GM18870 (cell line): ENCODE data around the gene ZNF483.
A peak's percentile ranks its signal among the peaks of the same experiment; 100 is the strongest.
"Not testable (repeated sequence)": the region's sequence is repeated elsewhere in the genome, so short reads cannot be mapped to it uniquely, and the experiment has no call there.

Experiments used
- ATAC-seq: cut with Tn5 transposase; IDR thresholded peaks from one replicate; pipeline ENCODE4 v1.9.1; 2021; ENCODE audit warnings: moderate library complexity; ENCODE audit not compliant: unreplicated experiment

Gene ZNF483

DNA sequence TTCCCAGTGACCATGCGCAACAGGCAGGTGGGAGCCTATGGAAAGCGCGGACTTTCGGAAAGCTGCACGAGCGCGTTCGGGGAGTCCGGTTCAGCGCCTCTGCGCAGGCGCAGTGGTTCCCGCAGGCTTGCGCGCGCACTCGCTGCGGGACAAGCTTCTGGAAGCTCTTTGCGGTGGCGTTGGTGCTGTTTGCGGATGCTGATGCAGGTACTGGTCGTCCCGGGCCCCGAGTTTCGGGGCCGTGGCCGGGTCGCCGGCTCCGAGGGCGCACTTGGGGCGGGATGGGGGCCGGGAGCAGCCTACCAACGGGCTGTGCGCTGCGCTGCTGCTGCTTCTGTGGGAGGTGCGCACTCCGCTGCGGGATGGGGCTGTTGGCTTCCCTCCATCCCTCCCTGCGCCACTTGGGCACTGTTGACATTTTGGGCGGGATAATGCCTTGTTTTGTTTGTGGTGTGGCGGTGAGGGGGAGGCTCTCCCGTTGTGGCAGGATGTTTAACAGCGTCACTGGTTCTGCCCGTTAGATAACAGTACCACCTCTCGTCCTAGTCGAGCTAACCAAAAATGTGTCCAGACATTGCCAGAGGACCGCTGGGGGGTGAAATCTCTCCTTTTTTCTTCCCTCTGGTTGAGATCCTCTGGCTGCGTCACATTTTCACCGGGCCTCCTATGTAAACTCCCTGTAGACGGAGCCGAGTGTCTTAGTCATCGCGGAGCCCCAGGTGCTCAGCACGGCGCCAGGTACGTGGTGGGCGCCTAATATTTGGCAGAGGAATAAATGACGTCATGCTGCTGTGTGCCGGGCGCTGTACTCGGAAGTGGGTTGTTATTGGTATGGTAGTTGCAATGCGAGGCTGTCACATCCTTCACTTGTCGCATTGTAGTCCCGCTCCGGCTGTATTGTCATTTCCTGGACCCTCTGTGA lies at the start of gene ZNF483:
ZNF483 (plus strand) TSS at position 124 of the 922 bp plus-strand sequence. CDS start 2,217 bp downstream, outside the sequence.
- no peak for ATAC-seq

DNA sequence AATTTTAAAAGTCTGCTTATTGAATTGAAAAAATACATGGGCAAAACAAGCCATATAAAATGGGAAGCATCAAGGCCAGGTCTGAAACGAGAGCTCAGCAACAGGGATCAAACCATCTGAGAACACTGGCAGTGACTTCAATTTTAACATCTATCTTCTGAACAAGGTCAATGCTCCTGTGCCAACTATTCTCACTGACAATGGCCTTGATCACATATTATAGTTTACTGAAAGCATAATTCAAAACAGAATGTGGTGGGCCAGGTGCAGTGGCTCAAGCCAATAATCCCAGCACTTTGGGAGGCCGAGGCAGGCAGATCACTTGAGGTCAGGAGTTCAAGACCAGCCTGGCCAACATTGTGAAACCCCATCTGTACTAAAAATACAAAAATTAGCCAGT lies 49.8 kb upstream of the ZNF483 start:
- no peak for ATAC-seq

DNA sequence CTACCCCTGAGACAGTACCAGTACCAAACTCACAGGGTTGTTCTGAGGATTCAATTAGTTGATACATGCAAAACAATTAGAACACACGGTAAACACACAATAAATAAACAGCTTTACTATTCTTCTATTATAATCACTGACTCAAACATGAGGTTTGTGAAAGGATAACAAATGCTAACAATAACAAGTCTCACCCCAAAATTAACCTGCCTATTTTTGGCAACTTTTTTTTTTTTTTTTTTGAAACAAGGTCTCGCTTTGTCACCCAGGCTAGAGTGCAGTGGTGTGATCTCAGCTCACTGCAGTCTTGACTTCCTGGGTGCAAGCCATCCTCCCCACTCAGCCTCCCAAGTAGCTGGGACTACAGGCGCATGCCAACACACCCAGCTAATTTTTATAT lies 47.3 kb upstream of the ZNF483 start:
- ATAC-seq = no peak

DNA sequence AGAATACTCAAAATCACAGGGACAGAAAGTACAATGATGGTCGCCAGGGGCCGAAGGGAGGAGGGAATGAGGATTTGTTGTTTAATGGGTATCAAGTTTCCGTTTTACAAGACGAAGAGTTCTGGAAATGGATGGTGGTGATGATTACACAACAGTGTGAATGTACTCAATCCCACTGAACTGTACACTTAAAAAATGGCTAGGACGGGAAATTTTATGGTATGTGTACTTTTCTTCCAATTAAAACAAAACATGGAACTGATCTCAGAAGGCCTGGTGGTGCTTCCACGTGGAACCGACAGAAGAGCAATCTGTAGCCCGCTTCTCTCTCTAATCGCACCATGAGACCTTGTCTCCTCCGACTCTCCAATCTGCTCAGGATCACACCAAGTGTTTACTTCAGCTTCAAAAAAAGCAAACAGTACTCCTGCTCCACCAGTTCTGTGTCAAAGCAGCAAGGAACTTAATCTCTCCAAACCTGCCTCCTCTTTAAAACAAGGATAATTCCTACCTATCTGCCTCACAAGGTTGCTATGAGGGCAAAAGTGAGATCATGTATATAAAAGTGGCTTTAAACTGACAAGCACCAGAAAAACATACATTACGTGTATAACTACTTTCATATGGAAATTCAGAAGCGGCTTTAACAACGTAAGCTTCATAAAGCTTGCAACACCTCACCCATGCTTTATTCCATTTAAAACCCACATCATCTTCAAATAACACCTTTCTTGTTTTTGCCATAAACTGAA lies 42.9 kb upstream of the ZNF483 start:
- no peak for ATAC-seq

DNA sequence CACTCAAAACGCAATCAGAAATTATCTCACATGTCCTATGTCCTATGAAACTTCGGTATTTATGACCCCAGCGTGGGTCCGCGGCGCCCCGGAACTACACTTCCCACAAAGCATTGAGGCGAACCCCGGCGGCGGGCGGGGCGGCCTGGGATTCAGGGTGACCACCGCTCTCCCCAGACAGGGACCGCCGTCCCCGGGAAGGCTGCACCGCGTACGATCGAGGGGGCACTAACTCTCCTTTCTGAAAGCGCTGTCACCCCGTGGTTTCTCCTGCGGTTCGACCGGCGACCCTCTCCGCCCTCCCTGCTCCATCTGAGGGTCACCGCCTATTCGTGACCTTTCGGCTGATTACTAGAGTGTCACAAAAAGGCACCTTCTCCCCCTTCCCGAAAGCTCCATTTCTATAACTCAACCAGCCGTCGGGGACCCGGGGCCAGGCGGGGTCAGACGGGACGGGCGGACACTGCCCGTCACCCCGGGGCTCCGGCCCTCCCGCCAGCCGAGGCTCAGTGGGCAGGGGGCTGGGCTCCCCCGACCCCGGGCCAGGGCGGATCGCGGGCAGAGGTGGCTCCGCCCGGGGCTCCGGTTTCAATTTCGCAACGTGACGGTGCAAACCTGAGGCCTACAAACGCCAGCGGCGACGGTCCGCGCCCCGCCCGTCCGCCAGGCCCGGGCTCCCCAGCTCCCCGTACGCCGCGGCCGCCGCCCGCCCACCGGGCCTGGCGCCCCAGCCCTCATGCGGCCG lies 42.1 kb upstream of the ZNF483 start:
- ATAC-seq = peak; percentile 49

DNA sequence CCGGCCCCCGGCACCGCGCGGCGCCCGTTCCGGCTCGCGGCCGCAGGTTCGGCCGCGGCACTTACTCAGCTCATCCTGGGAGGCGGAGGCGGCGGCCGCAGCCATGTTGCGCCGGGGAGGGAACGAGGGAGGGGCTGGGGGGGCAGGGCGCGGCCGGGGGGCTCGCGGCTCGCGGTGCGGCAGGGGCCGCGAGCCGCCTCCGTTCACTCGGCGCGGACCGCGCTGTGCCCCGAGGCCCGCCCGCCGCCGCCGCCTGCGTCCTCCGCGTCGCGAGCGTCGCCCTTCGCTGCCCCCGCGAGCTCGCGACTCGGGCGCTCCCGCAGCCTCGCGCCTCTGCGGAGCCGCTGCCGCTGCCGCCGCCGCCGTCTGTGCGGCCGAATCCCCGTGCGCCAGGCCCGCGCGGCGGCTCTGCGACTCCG lies 41.5 kb upstream of the ZNF483 start:
- ATAC-seq = peak; percentile 17

DNA sequence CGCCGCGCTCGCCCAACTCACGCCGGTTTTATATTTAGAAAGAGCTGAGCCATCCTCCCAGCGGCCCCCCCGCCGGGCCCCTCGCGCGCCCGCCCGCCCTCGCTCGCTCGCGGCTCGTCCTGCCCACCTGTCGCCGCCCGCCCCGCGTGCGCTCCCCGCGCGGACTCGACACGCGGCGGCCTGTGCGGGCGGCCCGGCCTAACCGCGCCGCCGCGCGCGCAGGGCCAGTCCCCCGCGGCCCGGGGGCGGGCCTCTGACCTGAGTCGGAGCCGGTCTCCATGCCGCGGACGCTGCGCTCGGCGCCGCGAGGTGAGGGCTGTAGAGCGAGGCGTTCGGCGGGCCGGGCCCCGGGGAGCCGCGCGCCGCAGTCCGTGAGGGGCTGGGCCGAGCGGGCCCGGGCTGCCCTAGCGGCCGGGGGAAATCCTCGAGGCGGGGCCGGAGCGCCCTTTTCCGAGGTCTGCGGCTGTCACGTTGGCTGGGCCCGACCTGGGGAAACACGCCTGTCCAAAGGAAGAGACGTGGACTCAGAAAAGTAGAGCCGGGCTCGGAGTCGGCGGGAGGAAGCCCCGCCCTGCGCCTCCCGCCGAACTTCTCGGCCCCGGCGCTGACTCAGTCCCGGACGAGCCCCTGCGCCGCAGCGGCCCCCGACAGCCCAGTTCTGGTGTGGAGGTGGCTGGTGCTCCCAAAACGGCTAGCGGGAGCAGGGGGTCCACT lies 41.0 kb upstream of the ZNF483 start, which contains the start of gene ECPAS:
ECPAS (minus strand) TSS at position 526 of the 714 bp plus-strand sequence. CDS start 11,465 bp downstream, outside the sequence.
- peak; percentile 45 for ATAC-seq

DNA sequence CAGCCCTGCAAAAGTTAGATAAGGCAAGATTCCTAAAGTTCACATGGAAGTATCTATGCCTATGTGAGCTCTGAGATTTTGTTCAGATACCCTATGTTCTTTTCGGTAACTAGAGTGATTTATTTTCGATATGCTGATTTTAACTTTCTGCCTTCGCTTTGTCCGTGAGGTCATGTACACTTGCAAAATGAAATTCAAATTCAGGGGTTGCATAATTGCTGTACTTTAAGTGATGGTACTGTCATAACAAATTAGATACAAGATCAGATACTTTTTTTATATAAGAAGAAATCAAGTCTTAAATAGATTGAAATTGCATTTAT lies 40.4 kb upstream of the ZNF483 start:
- peak; percentile 7 for ATAC-seq

DNA sequence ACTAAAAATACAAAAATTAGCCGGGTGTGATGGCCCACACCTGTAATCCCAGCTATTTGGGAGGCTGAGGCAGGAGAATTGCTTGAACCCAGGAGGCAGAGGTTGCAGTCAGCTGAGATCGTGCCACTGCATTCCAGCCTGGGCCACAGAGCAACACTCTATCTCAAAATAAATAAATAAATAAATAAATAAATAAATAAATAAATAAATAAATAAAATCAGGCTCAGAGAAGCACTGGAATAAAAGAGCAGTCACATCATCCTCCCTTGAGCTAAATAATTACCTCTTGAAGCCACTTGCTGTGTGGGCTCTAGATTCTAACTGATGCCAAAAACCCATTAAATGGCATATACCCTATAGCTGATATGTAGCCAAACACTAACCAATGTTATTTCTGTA lies 27.8 kb upstream of the ZNF483 start:
- ATAC-seq = not testable (repeated sequence)

DNA sequence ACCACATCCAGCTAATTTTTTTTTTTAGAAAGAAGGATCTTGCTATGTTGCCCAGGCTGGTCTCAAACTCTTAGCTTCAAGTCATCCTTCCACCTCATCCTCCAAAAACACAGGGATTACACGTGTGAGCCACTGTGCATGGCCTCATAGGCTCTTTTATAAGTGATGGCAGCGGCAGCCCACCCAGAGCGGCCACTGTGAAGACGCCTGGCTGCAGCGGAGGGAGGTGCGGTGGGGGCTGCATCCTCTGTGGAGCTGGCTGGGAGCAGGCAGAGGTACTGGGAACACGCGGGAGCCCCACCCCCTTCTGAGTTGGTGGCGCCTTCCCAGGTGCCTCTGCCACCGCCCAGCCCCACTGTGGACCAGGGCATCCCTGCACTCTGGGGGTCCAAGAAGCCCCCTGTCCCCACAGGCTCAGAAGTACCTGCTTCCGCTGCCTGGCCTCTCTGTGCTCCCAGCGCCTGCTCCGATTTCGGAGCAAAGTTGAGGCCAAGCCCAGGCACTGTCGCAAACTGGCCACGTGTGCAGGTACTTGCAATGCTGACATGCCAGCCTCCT lies 23.9 kb upstream of the ZNF483 start:
- no peak for ATAC-seq

DNA sequence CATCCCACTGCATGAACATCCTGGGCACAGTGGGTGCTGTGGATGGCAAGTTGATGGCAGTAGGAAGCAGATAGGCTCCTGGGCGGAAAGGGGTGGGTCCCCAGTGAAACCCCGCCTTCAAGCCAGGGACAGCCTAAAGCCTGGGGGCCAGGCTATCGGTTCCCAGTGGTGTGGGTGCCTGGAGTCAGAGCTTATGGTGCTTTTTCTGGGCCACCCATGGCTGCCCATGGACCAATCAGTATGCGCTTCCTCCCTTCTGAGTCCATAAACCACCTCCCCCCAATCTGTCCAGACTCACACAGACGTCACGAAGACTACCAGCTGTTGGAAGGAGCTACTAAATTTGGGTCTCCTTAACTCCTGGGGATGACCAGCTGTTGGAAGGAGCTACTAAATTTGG lies 23.3 kb upstream of the ZNF483 start:
- no peak for ATAC-seq

DNA sequence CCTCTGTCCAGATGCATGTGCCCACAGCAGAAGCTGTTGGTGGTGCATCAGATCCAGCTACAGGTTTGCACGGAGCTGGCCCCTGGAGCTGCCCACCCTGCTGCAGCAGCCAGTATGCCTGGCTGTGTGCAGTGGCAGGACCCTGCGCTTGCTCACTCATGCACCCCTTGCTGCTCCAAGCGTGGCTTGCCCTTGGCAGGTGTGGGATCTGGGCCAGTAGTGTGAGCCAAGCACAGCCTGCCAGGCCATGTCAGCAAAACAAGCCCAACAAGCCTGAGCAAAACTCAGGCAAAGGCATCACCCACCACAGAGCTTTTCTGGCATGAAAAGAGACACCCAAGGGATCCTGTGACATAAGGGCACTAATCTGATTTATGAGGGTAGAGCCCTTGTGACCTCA lies 22.5 kb upstream of the ZNF483 start:
- ATAC-seq = no peak

DNA sequence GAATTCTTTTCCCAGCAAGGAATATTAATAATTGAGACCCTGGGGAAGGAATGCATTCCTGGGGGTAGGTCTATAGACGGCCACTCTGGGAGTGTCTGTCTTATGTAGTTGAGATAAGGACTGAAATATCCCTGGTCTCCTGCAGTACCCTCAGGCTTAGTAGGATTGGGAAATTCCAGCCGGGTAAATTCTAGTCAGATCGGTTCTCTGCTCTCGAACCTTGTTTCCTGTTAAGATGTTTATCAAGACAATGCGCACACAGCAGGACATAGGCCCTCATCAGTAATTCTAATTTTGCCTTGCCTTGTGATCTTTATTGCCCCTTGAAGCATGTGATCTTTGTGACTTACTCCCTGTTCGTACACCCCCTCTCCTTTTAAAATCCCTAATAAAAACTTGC lies 13.4 kb upstream of the ZNF483 start:
- not testable (repeated sequence) for ATAC-seq

DNA sequence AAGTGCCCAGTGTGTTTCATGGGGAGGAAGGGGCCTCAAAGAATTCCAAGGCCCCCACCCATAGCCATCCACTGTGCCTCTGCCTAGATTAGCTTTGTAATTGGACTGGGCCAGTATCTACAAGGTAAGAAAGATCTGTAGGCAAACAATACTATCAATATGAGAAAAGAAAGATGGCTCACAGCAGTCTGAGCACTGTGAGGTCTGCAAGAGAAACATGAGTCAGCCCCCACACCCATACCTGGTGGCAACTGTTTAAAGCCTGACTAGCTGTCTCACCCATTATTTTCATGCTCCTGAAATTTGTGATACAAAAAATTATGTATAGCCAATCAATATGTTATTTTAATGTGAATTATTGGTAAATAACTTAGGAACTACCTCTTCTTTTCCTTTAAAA lies 10.0 kb upstream of the ZNF483 start:
- no peak for ATAC-seq

DNA sequence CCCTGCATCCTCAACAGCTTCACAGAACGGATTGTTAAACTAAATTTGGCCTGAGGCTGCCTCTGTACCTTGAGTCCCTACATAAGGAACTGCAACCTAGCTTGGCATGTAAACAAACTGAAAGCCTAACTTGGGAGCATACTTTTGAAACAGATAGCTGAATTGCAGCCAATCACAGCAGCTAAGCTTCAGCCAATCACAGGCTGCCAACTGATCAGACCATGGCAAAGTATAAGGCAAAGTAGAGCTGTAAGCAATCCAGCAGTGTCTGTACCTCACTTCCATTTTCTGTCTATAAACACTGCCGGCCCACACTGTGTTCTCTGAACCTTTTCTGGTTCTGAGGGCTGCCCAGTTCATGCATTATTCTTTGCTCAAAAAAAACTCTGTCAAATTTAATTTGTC lies 8.9 kb upstream of the ZNF483 start:
- ATAC-seq = no peak

DNA sequence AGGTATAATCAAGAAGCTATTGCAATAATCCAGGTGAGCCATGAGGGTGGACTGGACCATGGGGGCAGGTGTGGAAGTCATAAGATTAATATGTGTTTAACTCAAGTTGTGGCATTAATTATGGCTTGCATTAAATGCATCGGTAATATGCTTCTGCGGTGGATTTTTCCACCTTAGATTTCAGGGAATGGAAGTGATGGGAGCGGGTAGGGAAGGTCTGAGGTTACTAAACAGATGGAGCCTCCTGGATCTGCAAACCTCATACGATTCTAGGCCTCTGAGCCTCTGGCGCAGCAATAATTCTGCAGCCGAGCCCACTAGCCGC lies 286 bp upstream of the ZNF483 start:
- ATAC-seq = no peak

DNA sequence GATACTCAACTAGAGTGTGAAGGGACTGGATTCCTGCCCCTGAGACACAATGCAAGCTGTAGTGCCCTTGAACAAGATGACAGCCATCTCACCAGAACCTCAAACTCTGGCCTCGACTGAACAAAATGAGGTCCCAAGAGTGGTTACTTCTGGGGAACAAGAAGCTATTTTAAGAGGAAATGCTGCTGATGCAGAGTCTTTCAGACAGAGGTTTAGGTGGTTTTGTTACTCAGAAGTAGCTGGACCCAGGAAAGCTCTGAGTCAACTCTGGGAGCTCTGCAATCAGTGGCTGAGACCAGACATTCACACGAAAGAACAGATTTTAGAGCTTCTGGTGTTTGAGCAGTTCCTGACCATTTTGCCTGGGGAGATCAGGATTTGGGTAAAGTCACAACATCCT lies 2.4 kb downstream of the ZNF483 start:
- ATAC-seq = no peak

DNA sequence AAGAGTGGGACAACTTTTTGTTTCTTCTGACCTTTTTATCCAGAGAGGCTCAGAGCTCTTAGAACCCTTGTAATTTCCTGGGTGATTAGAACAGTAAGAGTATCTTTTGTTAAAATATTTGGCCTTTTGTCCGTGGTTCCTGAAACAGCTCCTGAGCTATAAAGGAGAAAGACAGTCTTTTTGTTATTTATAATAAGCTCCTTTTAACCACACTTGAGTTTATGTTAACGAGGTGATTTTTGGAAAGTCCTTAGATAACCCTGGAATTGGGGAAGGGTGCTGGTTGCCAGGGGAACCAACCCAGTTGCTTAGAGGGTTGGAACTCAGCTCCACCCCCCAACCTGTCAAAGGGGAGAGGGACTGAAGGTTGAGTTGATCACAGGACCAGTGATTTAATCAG lies 4.8 kb downstream of the ZNF483 start:
- no peak for ATAC-seq

DNA sequence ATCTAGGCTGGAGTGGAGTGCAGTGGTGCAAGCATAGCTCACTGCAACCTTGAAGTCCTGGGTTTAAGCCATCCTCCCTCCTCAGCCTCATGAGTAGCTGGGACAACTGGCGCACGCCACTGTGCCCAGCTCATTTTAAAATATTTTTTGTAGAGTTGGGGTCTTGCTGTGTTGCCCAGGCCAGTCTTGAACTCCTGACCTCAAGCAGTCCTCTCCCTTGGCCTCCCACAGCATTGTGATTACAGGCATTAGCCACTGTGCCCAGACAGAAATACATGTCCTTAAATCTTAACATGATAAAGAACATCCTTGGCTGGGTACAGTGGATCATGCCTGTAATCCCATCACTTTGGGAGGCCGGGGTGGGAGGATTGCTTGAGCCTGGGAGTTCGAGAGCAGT lies 6.7 kb downstream of the ZNF483 start:
- no peak for ATAC-seq

DNA sequence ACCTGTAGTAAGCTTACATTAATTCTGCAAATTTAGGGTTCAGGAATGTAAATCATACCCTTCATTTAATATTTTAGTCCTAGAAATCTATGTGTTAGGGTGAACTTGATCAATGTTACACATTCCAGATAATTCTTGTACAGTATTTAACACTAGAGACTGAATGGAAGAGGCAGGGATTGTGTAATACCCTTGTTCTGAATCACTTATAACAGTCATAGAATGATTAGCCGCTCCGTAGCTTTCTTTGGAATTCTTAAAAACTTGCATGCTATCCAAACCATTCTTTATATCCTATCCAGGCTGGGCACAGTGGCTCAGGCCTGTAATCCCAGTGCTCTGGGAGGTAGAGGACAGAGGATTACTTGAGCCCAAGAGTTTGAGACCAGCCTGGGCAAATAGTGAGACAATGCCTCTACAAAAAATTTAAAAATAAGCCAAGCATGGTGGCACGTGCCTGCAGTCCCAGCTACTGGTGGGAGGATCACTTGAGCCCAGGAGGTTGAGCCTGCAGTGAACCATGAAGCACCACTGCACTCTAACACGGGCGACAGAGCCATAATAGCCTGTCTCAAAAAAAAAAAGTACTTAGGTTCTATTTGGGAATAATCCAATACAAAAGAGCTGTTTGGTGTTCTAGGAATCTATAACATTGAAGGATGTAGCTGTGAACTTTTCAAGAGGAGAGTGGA lies 8.3 kb downstream of the ZNF483 start:
- ATAC-seq = no peak
